GM21737 (cell line): ENCODE data around the gene XYLT1.

Experiments used
- ATAC-seq: cut with Tn5 transposase; IDR thresholded peaks from one replicate; pipeline ENCODE4 v1.9.1; 2021; ENCODE audit warnings: mild to moderate bottlenecking, moderate library complexity; ENCODE audit not compliant: unreplicated experiment

The XYLT1 gene

GRCh38 chr16:17269439-17269838 is 201.3 kb downstream of the XYLT1 start:
- no peak for ATAC-seq

DNA sequence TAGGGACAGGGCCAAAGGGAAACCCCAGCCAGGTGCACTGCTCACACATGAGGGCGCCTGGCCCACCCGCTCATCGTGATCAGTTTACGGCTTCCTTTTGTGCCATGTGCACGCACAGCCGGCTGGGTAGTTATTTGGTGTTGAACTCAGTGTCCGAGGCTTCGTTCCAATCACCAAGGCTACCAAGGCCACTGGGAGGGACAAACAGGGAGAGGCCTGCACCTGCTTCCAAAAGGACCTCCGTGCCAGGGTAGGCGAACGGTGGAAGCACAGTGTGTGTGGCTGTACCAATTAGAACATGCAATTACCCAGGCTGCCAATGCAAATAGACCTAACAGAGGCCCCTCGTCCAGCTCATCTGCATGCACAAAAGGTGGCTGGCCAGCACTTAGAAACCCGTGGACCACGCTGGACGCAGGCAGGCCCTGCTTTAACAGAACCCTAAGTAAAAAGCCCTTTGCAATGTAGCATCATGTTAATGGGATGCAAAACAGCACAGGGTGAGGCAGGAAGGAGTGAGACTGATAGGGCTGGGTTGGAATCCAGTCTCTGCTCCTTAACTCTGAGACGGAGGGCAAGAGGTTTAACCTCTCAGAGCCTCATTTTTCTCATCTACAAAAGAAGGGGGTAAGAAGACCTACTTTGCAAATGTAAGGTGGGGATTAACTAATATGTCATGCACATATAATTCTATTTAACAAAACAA is 204.0 kb downstream of the XYLT1 start:
- ATAC-seq: no peak

GRCh38 chr16:17265154-17265553 is 205.6 kb downstream of the XYLT1 start:
- no peak for ATAC-seq

DNA sequence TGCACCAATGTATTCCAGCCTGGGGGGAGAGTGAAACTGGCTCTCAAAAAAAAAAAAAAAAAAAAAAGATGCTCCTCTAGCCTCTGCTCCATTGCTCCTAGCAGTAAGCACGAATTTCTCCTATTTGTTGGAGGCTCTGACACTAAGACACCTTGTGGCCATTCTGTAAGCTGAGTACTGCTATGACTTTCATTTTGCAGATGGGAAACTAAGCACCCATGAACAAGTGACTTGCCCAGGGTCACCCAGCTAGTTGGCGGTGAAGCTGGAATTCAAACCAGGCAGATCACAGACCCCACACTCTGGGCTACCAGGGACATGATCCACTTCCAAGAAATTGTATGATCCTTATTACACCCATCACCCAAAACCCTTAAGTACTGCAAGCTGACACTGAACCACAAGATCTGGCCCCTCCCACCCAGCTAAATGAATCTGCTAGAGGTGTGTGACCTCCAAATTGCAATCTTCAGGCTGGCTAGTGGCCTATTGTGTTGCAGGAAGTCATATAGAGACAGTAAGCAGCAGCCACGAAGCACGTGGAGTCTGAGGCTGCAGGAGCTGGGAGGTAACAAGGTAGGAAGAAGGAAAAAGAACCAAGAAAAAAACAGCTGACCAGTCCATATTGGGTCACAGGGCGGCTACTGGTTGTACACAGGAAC is 209.4 kb downstream of the XYLT1 start:
- no peak for ATAC-seq

DNA sequence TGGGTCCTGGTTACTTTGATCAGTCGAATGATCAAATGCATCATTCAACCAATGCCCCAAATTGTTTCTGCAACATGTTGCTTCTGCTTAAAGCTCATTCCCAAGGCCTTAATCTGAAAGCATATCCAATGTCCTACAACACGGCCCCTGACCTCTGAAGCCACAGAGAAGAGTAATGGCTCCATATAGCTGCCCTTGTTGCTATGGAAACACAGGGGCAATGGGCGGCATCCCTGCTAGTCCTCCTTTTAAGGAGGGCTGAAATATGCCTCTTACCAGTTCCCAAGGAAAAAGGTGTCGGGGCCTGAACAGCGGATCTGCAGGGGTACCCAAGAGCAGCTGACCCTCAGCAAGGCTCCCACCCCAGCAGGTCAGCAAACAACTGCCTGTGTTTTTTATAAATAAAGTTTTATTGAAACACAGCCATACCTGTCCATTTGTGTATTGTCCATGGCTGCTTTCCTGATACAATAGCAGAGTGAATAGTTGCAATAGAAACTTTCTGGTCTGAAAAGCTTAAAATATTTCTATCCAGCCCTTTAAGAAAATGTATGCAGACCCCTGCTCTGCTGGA is 210.4 kb downstream of the XYLT1 start:
- no peak for ATAC-seq

GRCh38 chr16:17259751-17260270 is 210.9 kb downstream of the XYLT1 start:
- no peak for ATAC-seq

GRCh38 chr16:17258848-17259713 is 211.7 kb downstream of the XYLT1 start:
- ATAC-seq: no peak

- no peak for ATAC-seq
These were observed 212.6 kb downstream of the XYLT1 start for GRCh38 chr16:17258077-17258599.

DNA sequence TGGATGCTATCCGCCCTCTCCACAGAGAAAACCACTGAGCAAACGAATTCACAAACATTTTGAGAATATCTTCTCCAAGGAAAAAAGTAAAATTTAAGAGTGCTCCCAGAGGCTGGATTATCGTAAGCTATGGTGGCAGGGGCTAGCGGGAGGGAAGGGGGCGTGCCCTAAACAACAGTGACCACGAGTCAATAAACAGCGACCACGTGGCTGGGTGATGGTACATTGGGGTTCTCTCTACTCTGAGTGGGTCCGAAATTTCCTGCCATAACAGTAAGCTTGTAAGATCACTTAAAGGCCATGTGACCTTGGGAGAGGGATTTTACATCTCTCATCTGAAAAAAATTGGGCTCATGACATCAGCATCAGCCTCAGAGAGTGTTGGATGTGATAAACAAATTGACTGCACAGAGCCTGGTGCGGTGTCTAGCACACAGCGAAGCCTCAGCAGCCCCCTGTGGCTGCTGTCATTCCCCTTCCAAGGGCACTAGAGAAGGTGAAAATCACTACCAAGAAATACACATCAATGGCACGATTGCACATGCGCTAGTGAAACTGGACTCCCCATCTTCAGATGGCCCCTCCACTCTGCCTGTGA is 213.2 kb downstream of the XYLT1 start:
- no peak for ATAC-seq

DNA sequence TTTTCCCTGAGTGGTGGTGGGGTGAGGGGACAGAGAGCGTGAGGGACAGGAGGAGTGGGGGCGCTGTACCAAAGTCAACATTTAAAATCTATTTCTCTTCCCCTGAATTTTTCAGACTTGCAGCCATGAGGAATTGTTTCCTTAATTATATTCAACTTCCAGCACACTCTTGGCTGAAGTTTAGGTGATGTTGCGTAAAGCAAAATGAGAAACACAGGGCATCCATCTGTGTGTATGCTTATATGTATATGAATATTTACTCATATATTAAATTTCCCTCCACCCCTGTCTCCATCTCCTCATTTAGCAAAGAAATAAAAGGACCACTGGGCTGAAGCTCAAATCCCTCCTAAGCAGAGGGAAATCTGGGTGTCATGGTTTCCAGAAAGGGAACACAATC is 218.1 kb downstream of the XYLT1 start:
- ATAC-seq: no peak

DNA sequence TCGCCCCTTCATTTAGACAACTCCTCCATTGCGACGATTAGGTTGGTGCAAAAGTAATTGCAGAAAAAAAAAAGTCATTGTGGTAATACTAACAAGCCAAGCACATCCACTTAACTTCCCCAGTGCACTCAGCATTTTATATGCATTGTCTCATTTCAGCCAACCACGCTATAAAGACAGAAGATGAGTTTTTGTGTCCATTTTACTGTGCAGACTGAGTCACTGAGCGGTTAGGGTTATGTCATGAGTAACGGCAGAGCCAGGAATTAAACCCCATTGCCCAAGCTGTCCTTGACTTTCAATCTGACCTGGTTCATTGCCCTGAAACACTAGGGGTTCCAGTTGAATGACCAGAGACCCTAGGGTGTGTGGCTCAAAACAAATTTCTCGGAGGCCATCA is 218.7 kb downstream of the XYLT1 start:
- ATAC-seq: no peak

GRCh38 chr16:17251496-17251895 is 219.3 kb downstream of the XYLT1 start:
- no peak for ATAC-seq

- no peak for ATAC-seq
These were observed 223.6 kb downstream of the XYLT1 start for GRCh38 chr16:17246974-17247732.

DNA sequence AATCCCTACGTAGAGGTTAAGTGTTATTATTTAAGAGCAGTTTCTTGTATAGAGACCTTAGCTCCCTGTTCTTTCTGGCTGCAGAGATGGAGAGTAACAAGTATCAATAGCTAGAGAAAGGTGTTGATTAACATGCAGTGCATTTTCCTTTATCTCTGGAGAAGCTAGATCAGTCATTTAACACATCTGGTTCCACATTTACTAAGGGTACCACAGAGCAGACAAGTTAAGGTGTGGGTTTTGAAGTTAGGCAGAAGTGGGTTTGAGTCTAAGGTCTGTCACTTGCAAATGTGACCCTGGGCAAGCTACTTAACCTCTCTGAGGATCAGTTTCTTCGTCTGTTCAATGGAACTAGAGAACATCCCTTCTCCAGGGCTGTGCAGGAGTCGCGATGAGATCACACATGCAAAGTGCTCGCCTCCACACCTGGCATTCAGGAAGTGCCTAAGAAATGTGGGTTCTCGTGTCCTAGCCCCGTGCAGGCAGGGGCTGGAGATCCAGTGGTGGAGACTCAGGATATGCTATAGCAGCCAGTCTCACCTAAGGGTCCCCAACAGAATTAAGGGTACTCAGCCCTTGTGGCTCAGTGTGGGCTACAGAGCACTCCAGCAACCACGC is 224.4 kb downstream of the XYLT1 start:
- no peak for ATAC-seq

- no peak for ATAC-seq
These were observed 225.0 kb downstream of the XYLT1 start for GRCh38 chr16:17245776-17246175.

GRCh38 chr16:17244872-17245551 is 225.7 kb downstream of the XYLT1 start:
- no peak for ATAC-seq

- no peak for ATAC-seq
These were observed 229.4 kb downstream of the XYLT1 start for GRCh38 chr16:17241264-17241835.

GRCh38 chr16:17238285-17239028 is 232.3 kb downstream of the XYLT1 start:
- no peak for ATAC-seq
